ENCODE results near the gene LRP10. TPM values are rescaled to one million over a fixed set of nuclear protein-coding genes. Genes with fewer than 3 reads are reported as not detected.

The LRP10 gene
- total RNA-seq, 1 experiment from 2014 or later = 42.7 TPM

DNA sequence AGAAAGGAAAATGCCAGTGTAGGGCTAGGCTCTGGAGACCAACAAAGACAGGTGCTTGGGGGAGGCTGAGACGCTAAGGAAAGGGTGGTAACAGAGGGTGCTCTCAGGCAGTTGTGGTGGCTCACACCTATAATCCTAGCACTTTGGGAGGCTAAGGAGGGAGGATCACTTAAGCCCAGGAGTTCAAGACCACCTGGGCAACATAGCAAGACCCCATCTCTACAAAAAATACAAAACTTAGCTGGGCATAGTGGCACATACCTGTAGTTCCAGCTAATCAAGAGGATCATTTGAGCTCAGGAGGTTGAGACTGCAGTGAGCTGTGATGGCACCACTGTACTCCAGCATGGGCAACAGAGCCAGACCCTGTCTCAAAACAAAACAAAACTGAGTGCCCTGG, 23.9 kb downstream of the LRP10 start:
- Histone ChIP-seq H3K4me3 (replicated peaks in 1 of 2; ENCODE audit: low read depth in 1 of 2, low read length in 2 of 2) (no peak overlapping the region), H3K36me3 (ENCODE audit: control insufficient read depth in 1 of 2, insufficient read depth in 2 of 2, low read length in 2 of 2) (no peaks in the 10 kb centered on the region), H3K79me2 (ENCODE audit: insufficient read depth, low read length) (no peaks in the 10 kb centered on the region), H4K20me1 (ENCODE audit: insufficient read depth) (no peaks in the 10 kb centered on the region), H2AFZ (ENCODE audit: low read depth, low read length, poor library complexity, severe bottlenecking) (no peak overlapping the region), H3K9ac (ENCODE audit: low read length) (no peak overlapping the region), H3K4me1 (ENCODE audit: control insufficient read depth in 1 of 2, insufficient read depth in 2 of 2, low read length in 2 of 2) (peaks cover 1 to 22% of the 10 kb centered on the region in 2 experiments; a peak in 3 of 4 replicates), H3K9me3 (ENCODE audit: control insufficient read depth in 1 of 2, insufficient read depth in 1 of 2, low read depth in 1 of 2, low read length in 2 of 2) (no peaks in the 10 kb centered on the region), H3K27me3 (ENCODE audit: insufficient read depth, low read length) (no peaks in the 10 kb centered on the region), H3K9me2 (ENCODE audit: insufficient read depth) (no peaks in the 10 kb centered on the region), H3K27ac (ENCODE audit: low read depth, low read length) (no peak overlapping the region), H3K4me2 (ENCODE audit: low read length) (no peak overlapping the region)
- no TSS peak for BruUV-seq (replicated peaks)
- RAD21 ChIA-PET (ENCODE audit: low non-redundant PET in 1 of 2, low total read pairs in 2 of 2, uncharacterized antibody in 2 of 2, unreplicated experiment in 2 of 2) = no interaction called here
- intact Hi-C loops (cut with micrococcal nuclease) = no loop called here
- TF ChIP-seq SRF (IDR thresholded peaks at IDR 0.05; ENCODE audit: low read depth) = no peak
- POLR2A ChIA-PET = interaction anchor here (1.2 kb wide), 1 partner anchor 7 kb away, joined by 4 read pairs; no protein-coding TSS in a partner anchor
- CTCF ChIA-PET = no interaction called here
- ATAC-seq (no peak), DNase-seq (ENCODE audit: low read depth, low spot score) (no peak)

DNA sequence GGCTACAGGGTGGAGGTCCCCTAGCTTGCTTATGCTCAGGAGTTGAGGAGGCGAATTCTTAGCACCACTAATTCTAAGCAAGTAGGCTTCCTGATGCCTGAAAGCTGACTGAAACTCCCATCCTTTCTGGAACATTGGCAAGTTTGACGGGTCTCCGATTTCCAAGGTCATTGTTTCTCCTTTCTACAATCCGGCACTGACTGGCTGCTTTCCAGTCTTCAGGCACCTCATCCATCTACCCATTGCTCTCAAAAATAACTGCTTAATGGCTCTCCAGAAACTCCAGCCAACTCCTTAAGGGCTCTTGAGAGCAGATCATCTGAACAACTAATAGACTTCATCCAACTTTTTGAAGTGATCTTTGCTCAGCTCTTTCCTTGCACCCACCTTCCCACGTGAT, 24.8 kb downstream of the LRP10 start:
- Histone ChIP-seq H3K9me3 (ENCODE audit: control insufficient read depth in 1 of 2, insufficient read depth in 1 of 2, low read depth in 1 of 2, low read length in 2 of 2) (no peaks in the 10 kb centered on the region), H3K36me3 (ENCODE audit: control insufficient read depth in 1 of 2, insufficient read depth in 2 of 2, low read length in 2 of 2) (peaks cover 4 to 5% of the 10 kb centered on the region in 2 experiments; a peak in 2 of 4 replicates), H3K9ac (ENCODE audit: low read length) (no peak overlapping the region), H3K79me2 (ENCODE audit: insufficient read depth, low read length) (no peaks in the 10 kb centered on the region), H3K9me2 (ENCODE audit: insufficient read depth) (no peaks in the 10 kb centered on the region), H2AFZ (ENCODE audit: low read depth, low read length, poor library complexity, severe bottlenecking) (no peak overlapping the region), H3K4me1 (ENCODE audit: control insufficient read depth in 1 of 2, insufficient read depth in 2 of 2, low read length in 2 of 2) (peaks cover 0 to 22% of the 10 kb centered on the region in 2 experiments; a peak in 2 of 4 replicates), H3K27me3 (ENCODE audit: insufficient read depth, low read length) (no peaks in the 10 kb centered on the region), H3K27ac (ENCODE audit: low read depth, low read length) (no peak overlapping the region), H3K4me2 (ENCODE audit: low read length) (no peak overlapping the region), H3K4me3 (replicated peaks in 1 of 2; ENCODE audit: low read depth in 1 of 2, low read length in 2 of 2) (no peak overlapping the region), H4K20me1 (ENCODE audit: insufficient read depth) (no peaks in the 10 kb centered on the region)
- ATAC-seq (no peak), DNase-seq (ENCODE audit: low read depth, low spot score) (no peak)
- intact Hi-C loops (cut with micrococcal nuclease) = no loop called here
- POLR2A ChIA-PET = interaction anchor here (1.2 kb wide), 1 partner anchor 8 kb away, joined by 4 read pairs; no protein-coding TSS in a partner anchor
- CTCF ChIA-PET = interaction anchor here (1.2 to 1.7 kb wide), 2 partner anchors 34 to 74 kb away, joined by 3 read pairs; no protein-coding TSS in a partner anchor
- RAD21 ChIA-PET (ENCODE audit: low non-redundant PET in 1 of 2, low total read pairs in 2 of 2, uncharacterized antibody in 2 of 2, unreplicated experiment in 2 of 2) = no interaction called here
- no TSS peak for BruUV-seq (replicated peaks)
- no peak for TF ChIP-seq EZH2 (IDR thresholded peaks at IDR 0.05)
- no peak for TF ChIP-seq POLR2AphosphoS5 (IDR thresholded peaks at IDR 0.05; ENCODE audit: low read depth, low read length)
- no peak for TF ChIP-seq ZFX (IDR thresholded peaks at IDR 0.05)
- no peak for TF ChIP-seq EZH2phosphoT487 (IDR thresholded peaks at IDR 0.05; ENCODE audit: borderline replicate concordance)
- no peak for TF ChIP-seq YY1 (IDR thresholded peaks at IDR 0.05; ENCODE audit: extremely low read depth, insufficient replicate concordance, low read depth, low read length)
- TF ChIP-seq, protein P1, sequence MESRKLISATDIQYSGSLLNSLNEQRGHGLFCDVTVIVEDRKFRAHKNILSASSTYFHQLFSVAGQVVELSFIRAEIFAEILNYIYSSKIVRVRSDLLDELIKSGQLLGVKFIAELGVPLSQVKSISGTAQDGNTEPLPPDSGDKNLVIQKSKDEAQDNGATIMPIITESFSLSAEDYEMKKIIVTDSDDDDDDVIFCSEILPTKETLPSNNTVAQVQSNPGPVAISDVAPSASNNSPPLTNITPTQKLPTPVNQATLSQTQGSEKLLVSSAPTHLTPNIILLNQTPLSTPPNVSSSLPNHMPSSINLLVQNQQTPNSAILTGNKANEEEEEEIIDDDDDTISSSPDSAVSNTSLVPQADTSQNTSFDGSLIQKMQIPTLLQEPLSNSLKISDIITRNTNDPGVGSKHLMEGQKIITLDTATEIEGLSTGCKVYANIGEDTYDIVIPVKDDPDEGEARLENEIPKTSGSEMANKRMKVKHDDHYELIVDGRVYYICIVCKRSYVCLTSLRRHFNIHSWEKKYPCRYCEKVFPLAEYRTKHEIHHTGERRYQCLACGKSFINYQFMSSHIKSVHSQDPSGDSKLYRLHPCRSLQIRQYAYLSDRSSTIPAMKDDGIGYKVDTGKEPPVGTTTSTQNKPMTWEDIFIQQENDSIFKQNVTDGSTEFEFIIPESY (IDR thresholded peaks at IDR 0.05; ENCODE audit: extremely low read depth, insufficient replicate concordance, low read length) = no peak
- no peak for TF ChIP-seq RAD21 (IDR thresholded peaks at IDR 0.05; ENCODE audit: low read depth)
- TF ChIP-seq SIN3A (IDR thresholded peaks at IDR 0.05; ENCODE audit: low read depth) = no peak
- TF ChIP-seq, protein P2, sequence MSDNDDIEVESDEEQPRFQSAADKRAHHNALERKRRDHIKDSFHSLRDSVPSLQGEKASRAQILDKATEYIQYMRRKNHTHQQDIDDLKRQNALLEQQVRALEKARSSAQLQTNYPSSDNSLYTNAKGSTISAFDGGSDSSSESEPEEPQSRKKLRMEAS (IDR thresholded peaks at IDR 0.05) = no peak
- TF ChIP-seq FOSL1 (IDR thresholded peaks at IDR 0.05; ENCODE audit: low read depth) = no peak
- TF ChIP-seq, protein P3, sequence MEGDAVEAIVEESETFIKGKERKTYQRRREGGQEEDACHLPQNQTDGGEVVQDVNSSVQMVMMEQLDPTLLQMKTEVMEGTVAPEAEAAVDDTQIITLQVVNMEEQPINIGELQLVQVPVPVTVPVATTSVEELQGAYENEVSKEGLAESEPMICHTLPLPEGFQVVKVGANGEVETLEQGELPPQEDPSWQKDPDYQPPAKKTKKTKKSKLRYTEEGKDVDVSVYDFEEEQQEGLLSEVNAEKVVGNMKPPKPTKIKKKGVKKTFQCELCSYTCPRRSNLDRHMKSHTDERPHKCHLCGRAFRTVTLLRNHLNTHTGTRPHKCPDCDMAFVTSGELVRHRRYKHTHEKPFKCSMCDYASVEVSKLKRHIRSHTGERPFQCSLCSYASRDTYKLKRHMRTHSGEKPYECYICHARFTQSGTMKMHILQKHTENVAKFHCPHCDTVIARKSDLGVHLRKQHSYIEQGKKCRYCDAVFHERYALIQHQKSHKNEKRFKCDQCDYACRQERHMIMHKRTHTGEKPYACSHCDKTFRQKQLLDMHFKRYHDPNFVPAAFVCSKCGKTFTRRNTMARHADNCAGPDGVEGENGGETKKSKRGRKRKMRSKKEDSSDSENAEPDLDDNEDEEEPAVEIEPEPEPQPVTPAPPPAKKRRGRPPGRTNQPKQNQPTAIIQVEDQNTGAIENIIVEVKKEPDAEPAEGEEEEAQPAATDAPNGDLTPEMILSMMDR (IDR thresholded peaks at IDR 0.05 in 2 of 3, conservative IDR thresholded peaks at IDR 0.05 in 1 of 3; ENCODE audit: borderline replicate concordance in 1 of 3, insufficient read depth in 1 of 3, low read depth in 2 of 3, low read length in 2 of 3) = no peak
